K562 (cell line): ENCODE data around the gene ZCRB1.

Experiments used
- E2F1 ChIP-seq: sonication (generic); formaldehyde crosslinking; IDR thresholded peaks from 2 replicates; pipeline ENCODE4 v1.8.1; 2023; ENCODE audit warnings: mild to moderate bottlenecking, missing genetic modification reagents, moderate library complexity
- EZH2 ChIP-seq: IDR thresholded peaks from 2 replicates; pipeline ENCODE4 v1.6.1; 2012; ENCODE audit warnings: low read depth, mild to moderate bottlenecking, inconsistent platforms, low read length, borderline replicate concordance
- KDM5B ChIP-seq: fragments of 200-600 bp; sonication (generic); IDR thresholded peaks from 2 replicates; pipeline ENCODE4 v1.6.1; 2012; ENCODE audit warnings: low read depth, mild to moderate bottlenecking, moderate library complexity, low read length, control low read depth, inconsistent platforms; ENCODE audit not compliant: insufficient replicate concordance
- POLR2A ChIP-seq: fragments of 450-650 bp; conservative IDR thresholded peaks from 2 replicates; pipeline ENCODE4 v1.6.1; 2016
- ZNF77 ChIP-seq: fragments of 250-450 bp; sonication (Bioruptor Pico); IDR thresholded peaks from 2 replicates; pipeline ENCODE4 v1.5.0; 2020

- TF ChIP-seq ZNF77 (CRISPR knock-in tag) (no peak), EZH2 (no peak), KDM5B (no peak), POLR2A (no peak), E2F1 (no peak)
Observed at GRCh38 chr12:42309996-42310395, 15.9 kb downstream of the ZCRB1 start.
